ENCODE data around the gene COL28A1.

Gene COL28A1

DNA sequence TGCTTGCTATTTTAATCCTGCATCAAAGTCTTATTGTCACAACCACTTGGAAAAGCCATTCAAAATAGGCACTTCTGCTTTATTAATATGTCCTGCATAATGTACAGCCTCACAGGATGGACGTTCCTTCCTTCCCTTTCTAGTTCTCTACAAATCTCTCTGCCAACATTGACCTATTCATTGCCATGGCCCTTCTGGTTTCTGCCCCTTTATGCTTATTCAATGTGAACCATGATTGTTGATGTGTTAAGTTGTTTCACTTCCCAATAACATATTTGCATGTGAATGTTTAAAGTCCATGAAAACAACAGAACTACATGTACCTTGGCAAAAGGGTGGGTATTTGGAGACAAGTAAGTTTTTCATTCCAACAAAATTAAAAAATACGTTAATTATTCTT, 45.7 kb downstream of the COL28A1 start:
- no peaks in the 10 kb centered on the region for H3K79me2 ChIP-seq (ENCODE audit: control insufficient read depth, low read length)
- no peaks in the 10 kb centered on the region for H3F3A ChIP-seq (ENCODE audit: control insufficient read depth, insufficient read depth)
- H3K27ac ChIP-seq (ENCODE audit: low read depth, low read length): no peak overlapping the region
- H3K9me2 ChIP-seq (replicated peaks; ENCODE audit: control insufficient read depth, low read length): no peaks in the 10 kb centered on the region
- H3K4me2 ChIP-seq (ENCODE audit: low read length): no peak overlapping the region
- no peaks in the 10 kb centered on the region for H3K9me3 ChIP-seq (ENCODE audit: control insufficient read depth, insufficient read depth, low read length)
- H3K36me3 ChIP-seq (ENCODE audit: control insufficient read depth, low read length): no peaks in the 10 kb centered on the region
- H3K27me3 ChIP-seq (ENCODE audit: control insufficient read depth, low read length): 0 out of 2 replicates have a peak, but pooled peaks cover 2% of the 10 kb centered on the region
- H3K4me3 ChIP-seq (ENCODE audit: low read length): no peak overlapping the region
- no peak for TF ChIP-seq EZH2phosphoT487 (IDR thresholded peaks at IDR 0.05; ENCODE audit: borderline replicate concordance, low read length)
- TF ChIP-seq, protein P1, sequence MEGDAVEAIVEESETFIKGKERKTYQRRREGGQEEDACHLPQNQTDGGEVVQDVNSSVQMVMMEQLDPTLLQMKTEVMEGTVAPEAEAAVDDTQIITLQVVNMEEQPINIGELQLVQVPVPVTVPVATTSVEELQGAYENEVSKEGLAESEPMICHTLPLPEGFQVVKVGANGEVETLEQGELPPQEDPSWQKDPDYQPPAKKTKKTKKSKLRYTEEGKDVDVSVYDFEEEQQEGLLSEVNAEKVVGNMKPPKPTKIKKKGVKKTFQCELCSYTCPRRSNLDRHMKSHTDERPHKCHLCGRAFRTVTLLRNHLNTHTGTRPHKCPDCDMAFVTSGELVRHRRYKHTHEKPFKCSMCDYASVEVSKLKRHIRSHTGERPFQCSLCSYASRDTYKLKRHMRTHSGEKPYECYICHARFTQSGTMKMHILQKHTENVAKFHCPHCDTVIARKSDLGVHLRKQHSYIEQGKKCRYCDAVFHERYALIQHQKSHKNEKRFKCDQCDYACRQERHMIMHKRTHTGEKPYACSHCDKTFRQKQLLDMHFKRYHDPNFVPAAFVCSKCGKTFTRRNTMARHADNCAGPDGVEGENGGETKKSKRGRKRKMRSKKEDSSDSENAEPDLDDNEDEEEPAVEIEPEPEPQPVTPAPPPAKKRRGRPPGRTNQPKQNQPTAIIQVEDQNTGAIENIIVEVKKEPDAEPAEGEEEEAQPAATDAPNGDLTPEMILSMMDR (IDR thresholded peaks at IDR 0.05; ENCODE audit: low read depth, low read length, poor library complexity, severe bottlenecking): no peak
- no peaks in the 10 kb centered on the region for H4K20me1 ChIP-seq (ENCODE audit: control insufficient read depth, insufficient read depth, low read depth, low read length)
- H3K4me1 ChIP-seq (ENCODE audit: control insufficient read depth, low read length): 0 out of 2 replicates have a peak, but pooled peaks cover 4% of the 10 kb centered on the region

DNA sequence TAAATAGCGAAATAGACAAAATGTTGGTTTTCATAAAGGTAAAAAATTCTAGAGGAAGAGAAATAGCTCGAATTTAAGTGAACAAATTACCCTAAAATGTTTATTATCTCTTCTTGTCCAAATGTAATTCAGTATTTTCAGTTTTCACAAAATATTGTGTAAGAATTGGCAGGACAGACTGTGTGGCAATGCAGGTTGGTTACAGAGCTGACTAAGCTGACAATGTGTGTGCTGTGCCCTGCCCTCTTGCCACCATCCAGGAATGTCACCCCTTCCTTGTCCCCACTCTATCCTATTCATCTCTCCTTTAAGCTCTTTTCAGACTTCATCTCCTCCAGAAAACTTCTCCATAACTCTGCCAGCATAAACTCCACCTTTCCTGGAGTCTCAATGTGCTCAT, 46.1 kb downstream of the COL28A1 start:
- Histone ChIP-seq H3K4me3 (ENCODE audit: low read length) (no peak overlapping the region), H3F3A (ENCODE audit: control insufficient read depth, insufficient read depth) (no peaks in the 10 kb centered on the region), H3K27me3 (ENCODE audit: control insufficient read depth, low read length) (peaks cover 2% of the 10 kb centered on the region; the same call in 1 of the 2 replicates), H4K20me1 (ENCODE audit: control insufficient read depth, insufficient read depth, low read depth, low read length) (no peaks in the 10 kb centered on the region), H3K4me2 (ENCODE audit: low read length) (no peak overlapping the region), H3K4me1 (ENCODE audit: control insufficient read depth, low read length) (0 out of 2 replicates have a peak, but pooled peaks cover 4% of the 10 kb centered on the region), H3K9me2 (replicated peaks; ENCODE audit: control insufficient read depth, low read length) (no peaks in the 10 kb centered on the region), H3K36me3 (ENCODE audit: control insufficient read depth, low read length) (no peaks in the 10 kb centered on the region), H3K9me3 (ENCODE audit: control insufficient read depth, insufficient read depth, low read length) (no peaks in the 10 kb centered on the region), H3K27ac (ENCODE audit: low read depth, low read length) (no peak overlapping the region), H3K79me2 (ENCODE audit: control insufficient read depth, low read length) (no peaks in the 10 kb centered on the region)
- TF ChIP-seq EZH2phosphoT487 (IDR thresholded peaks at IDR 0.05; ENCODE audit: borderline replicate concordance, low read length): no peak
- TF ChIP-seq, protein P1 (IDR thresholded peaks at IDR 0.05; ENCODE audit: low read depth, low read length, poor library complexity, severe bottlenecking): no peak

DNA sequence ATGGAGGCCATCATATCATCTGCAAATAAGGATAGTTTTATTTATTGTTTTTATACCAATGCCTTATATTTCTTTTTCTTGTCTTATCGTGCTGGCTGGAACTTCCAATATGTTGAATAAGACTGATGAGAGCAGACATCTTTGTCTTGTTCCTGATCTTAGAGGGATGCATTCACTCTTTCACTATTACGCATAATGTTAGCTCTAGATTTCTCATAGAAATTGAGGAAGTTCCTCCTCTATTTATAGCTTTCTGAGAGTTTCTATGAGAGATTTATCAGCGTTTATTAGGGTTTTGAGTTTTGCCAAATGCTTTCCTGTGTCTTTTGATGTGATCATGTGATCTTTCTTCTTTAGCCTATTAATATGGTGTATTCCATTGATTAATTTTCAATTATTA, 49.3 kb downstream of the COL28A1 start:
- TF ChIP-seq, protein P1 (IDR thresholded peaks at IDR 0.05; ENCODE audit: low read depth, low read length, poor library complexity, severe bottlenecking): no peak
- TF ChIP-seq EZH2phosphoT487 (IDR thresholded peaks at IDR 0.05; ENCODE audit: borderline replicate concordance, low read length): no peak
- no peaks in the 10 kb centered on the region for H3K79me2 ChIP-seq (ENCODE audit: control insufficient read depth, low read length)
- no peaks in the 10 kb centered on the region for H3K36me3 ChIP-seq (ENCODE audit: control insufficient read depth, low read length)
- no peaks in the 10 kb centered on the region for H3K9me2 ChIP-seq (replicated peaks; ENCODE audit: control insufficient read depth, low read length)
- peaks cover 2% of the 10 kb centered on the region; the same call in 1 of the 2 replicates for H3K27me3 ChIP-seq (ENCODE audit: control insufficient read depth, low read length)
- H3K4me2 ChIP-seq (ENCODE audit: low read length): no peak overlapping the region
- no peaks in the 10 kb centered on the region for H4K20me1 ChIP-seq (ENCODE audit: control insufficient read depth, insufficient read depth, low read depth, low read length)
- H3K27ac ChIP-seq (ENCODE audit: low read depth, low read length): no peak overlapping the region
- 0 out of 2 replicates have a peak, but pooled peaks cover 4% of the 10 kb centered on the region for H3K4me1 ChIP-seq (ENCODE audit: control insufficient read depth, low read length)
- H3K9me3 ChIP-seq (ENCODE audit: control insufficient read depth, insufficient read depth, low read length): no peaks in the 10 kb centered on the region
- no peak overlapping the region for H3K4me3 ChIP-seq (ENCODE audit: low read length)
- no peaks in the 10 kb centered on the region for H3F3A ChIP-seq (ENCODE audit: control insufficient read depth, insufficient read depth)

All from DOHH2 (cell line).